COLO829 (cell line): ENCODE measurements around the gene STK11IP.

Experiments
- DNase-seq: peaks from one replicate; pipeline ENCODE4 v3.0.0; 2012; ENCODE audit warnings: low spot score

The STK11IP gene, protein sequence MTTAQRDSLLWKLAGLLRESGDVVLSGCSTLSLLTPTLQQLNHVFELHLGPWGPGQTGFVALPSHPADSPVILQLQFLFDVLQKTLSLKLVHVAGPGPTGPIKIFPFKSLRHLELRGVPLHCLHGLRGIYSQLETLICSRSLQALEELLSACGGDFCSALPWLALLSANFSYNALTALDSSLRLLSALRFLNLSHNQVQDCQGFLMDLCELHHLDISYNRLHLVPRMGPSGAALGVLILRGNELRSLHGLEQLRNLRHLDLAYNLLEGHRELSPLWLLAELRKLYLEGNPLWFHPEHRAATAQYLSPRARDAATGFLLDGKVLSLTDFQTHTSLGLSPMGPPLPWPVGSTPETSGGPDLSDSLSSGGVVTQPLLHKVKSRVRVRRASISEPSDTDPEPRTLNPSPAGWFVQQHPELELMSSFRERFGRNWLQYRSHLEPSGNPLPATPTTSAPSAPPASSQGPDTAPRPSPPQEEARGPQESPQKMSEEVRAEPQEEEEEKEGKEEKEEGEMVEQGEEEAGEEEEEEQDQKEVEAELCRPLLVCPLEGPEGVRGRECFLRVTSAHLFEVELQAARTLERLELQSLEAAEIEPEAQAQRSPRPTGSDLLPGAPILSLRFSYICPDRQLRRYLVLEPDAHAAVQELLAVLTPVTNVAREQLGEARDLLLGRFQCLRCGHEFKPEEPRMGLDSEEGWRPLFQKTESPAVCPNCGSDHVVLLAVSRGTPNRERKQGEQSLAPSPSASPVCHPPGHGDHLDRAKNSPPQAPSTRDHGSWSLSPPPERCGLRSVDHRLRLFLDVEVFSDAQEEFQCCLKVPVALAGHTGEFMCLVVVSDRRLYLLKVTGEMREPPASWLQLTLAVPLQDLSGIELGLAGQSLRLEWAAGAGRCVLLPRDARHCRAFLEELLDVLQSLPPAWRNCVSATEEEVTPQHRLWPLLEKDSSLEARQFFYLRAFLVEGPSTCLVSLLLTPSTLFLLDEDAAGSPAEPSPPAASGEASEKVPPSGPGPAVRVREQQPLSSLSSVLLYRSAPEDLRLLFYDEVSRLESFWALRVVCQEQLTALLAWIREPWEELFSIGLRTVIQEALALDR

DNA sequence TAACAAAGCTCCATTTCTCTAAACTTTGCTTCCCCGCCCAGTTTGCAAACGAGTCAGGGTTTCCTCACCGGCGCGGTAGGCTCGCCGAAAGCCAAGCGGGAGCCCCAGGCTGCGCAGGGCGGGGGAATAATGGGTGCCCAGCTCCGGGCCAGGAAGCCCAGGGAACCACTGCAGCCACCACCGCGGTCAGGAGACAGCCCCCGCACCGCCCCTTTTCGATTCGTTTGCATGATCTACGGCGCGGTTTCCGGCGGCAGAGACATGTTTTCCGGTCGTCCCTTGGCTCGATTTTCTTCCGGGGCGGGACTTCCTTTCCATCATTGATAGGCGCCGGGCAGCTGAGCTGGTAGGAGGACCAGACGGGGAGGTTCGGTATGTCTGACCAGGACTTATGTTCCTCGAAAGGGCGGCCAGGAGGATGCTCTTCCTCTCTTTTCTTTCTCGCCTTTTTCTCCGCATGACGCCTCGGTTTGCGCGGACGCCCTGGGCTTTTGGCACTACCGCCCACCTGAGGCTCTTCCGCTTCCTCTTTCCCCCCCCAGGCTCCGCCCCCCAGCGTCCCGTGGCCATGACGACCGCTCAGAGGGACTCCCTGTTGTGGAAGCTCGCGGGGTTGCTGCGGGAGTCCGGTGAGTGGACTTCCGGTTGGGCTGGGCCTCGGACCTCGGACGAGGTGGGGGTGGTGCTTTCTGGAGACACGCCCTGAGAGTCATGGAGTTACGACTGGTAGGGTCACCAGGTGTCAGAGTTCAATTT is at the start of gene STK11IP:
Gene STK11IP (plus strand): TSS at position 306 of the 756 bp plus-strand sequence. CDS start 263 bp downstream, at position 569.
- DNase-seq = peak; percentile 100

DNA sequence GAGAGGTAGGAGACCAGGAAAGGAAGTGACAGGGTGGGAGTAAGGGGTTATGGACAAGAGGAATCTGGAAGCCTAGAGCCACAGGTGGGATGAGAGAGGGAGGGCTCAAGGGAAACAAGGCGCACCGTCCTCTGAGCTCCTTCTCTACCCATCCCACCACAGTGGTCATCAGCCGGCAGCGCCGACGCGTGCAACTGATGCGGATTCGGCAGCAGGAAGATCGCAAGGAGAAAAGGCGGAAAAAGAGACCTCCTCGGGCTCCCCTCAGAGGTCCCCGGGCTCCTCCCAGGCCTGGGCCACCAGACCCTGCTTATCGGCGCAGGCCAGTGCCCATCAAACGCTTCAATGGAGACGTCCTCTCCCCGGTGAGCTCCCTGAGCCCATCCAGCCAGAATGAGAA is 48.7 kb upstream of the STK11IP start:
- DNase-seq = no peak

DNA sequence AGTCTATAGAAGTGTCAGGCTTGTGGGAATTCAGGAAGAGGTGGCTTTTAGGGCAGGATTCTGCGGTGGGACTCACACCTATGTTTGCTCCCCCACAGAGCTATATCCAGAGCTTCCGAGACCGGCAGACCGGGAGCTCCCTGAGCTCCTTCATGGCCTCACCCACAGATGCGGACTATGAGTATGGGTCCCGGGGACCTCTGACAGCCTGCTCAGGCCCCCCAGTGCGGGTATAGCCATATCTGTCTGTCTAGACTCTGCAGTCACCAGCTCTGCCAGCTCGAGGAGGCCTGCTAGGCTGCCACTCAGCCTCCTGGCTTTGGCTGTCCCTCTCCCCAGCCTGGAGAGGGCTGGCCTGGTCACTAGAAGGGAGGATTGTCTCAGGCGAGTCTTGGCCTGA is 48.0 kb upstream of the STK11IP start:
- no peak for DNase-seq

DNA sequence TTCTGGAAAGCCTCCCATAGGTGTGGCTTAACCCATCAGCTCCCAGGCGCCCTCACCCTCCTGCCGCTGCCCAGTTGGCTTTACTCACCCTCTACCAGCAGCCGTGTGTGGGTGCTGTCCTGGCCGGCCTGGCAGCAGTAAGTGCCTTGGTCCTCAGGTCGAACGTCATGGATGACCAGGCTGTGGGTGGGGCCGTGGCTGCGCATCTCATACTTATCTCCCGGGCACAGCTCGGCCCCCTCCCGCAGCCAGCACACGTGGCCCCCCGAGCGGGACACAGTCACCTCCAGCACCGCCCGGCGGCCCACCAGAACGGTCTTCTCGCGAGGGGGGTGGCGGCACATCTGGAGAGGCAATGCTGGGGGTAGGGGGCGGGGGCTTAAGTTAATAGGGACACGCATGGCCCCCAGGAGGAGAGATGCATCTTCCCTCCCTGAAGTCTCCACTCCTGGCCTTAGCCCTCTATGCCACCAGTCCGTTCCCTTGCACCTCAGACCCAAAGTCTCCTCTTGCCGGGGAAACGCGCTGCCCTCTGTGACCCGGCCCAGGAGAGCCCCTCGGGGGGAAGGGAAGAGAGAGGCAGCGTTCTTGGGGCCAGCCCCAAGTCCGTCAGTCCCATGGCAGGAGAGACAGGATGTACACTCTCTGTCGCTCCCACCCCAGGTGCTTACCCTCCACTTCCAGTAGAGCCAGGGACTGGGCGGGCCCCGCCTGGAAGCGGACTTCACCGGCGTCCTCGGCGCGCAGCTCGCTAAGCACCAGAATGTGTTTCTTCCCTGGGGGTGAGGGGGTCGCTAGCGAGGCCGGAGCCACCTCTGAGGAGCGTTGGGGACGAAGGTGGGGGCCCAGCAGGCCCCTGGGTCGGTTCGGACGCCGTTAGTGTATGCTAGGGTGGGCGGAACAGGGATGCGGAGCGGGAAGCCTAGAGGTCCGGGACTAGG is 45.9 kb upstream of the STK11IP start:
- no peak for DNase-seq

DNA sequence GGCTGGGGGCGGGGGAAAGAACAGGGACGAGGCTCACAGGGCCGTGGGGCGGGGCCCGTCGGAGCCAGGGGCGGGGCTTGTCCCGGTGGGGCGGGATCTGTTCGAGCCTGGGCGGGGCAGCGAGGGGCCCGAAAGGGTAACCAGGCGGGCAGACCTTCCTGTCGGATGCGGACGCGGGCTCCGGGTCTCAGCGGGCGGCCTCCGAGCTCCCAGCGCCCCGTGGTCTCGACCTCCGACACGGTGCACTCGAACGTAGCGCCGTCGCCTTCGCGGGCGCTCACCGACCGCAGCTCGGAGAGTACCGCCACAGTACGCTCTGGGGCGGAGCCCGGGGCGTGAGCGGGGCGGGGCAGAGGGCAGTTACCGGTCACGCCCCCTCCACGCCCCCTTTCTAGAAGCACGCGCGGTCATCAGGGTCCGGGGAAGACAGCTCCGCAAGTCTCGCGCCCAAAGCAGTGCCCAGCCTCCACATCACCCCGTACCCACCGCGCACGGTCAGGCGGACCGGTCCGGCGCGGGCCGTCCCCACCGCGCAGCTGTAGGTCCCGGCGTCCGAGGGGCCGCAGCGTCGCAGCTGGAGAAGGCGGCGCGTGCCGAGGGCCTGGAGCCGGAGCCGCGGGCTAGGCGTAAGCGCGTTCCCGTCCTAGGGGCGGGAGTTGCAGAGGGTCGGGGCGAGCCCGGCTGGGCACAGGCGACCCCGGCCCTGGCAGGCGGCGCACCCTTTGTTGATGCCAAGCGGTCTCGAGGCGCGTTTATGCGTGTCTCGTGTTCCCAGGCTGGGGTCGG is 45.1 kb upstream of the STK11IP start:
- DNase-seq = peak; percentile 85

DNA sequence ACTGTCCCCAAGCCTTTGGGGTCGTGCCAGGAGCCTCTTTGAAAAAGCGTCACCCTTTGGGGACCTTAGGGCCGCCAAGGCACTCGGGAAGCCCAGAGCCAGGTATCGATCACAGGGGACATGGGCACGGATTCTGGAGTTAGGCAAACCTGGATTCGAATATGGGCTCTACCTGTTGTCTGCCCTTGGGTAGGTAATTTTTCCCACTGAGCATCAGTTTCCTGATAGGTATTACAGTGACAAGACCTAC is 44.6 kb upstream of the STK11IP start:
- no peak for DNase-seq

DNA sequence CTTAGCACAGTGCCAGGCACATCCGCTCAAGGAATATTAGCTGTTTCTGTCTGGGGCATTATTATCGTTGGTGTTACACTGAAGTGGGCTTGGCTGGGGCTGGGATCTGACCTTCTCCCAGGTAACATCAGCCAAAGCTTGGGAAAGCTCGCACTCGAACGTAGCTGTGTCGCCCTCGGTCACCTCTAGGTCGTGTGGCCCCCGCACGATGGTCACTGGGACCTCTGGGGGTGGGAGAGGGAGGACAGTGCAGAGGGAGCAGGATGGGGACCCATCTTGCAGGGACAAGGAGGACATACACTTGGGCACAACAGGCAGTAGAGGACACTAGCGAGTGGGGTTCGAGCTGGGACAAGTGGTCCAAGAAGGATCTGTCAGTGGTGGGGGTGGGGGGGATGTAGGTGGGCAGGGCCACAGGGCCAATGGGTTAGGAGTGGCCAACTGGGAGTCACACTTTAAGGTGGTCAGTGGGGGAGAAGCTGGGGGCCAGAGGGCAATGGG is 44.1 kb upstream of the STK11IP start:
- no peak for DNase-seq

DNA sequence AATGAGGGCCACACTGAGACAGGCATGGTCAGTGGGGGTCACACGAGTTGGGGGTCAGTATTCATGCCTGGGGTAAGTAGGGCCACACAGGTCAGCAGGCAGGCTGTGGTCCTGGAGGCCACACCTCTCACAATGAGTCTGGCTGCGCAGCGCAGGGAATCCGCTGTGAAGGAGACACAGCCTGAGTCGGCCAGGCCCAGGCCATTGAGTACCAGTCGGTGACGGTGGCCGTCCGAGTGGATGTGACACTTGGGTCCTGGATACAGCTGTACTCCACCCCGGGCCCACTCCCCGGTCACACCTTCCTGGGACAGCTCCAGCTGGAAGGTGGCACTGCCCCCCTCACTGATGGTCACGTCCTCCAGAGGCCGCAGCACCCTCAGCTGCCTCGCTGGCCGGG is 43.3 kb upstream of the STK11IP start:
- DNase-seq = no peak

DNA sequence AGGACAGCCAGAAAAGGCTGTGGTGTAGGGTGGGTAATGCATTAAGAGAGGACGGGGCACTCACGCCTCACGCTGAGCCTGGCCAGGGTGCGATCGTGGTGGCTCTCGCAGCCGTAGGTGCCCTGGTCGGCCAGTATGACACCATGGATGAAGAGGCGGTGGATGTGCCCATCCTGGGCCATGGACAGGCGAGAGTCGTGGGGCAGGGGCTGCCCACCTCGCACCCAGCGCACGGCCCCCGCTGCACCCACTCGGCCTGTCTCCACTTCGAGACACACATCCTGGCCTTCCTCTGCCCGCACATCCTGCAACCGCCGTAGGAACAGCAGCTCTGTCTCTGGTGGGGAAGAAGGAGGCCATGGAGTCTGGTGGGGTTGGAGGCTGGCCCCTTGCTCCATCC is 41.7 kb upstream of the STK11IP start:
- no peak for DNase-seq

DNA sequence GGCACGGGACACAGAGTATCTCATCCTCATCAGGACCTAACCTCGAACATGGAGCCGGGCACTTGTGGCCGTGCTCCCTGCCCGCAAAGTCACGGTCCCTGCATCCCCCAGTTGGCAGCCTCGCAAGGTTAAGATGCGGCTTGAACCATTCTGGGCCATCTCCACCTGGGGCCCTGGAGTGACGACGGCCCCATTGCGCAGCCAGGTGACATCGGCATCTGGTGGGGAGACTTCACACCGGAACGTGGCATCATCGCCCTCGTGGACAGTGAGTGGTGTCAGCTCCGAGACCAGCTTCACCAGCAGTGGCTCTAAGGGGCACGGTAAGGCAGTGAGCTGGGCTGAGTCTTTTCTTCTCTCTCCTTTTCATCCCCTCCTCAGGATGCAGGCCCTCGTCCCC is 41.2 kb upstream of the STK11IP start:
- no peak for DNase-seq

DNA sequence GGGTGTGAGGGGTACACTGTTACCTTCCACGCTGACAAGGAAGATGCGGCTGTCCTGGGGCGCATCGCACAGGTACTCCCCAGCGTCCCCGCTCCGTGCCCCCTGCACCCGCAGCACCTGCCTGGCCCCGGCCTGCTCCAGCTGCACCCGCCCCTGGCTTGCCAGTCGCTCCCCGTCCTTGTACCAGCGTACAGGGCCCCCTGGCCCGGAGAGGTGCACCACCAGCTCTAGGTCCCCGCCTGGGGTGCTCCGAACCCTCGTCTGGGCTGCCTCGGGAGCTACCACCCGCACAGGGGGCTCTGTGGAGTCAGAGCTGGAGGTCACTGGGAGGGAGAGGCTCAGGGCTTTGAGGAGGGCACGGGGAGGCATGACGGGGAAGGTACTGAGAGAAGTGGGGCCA is 40.3 kb upstream of the STK11IP start:
- no peak for DNase-seq

DNA sequence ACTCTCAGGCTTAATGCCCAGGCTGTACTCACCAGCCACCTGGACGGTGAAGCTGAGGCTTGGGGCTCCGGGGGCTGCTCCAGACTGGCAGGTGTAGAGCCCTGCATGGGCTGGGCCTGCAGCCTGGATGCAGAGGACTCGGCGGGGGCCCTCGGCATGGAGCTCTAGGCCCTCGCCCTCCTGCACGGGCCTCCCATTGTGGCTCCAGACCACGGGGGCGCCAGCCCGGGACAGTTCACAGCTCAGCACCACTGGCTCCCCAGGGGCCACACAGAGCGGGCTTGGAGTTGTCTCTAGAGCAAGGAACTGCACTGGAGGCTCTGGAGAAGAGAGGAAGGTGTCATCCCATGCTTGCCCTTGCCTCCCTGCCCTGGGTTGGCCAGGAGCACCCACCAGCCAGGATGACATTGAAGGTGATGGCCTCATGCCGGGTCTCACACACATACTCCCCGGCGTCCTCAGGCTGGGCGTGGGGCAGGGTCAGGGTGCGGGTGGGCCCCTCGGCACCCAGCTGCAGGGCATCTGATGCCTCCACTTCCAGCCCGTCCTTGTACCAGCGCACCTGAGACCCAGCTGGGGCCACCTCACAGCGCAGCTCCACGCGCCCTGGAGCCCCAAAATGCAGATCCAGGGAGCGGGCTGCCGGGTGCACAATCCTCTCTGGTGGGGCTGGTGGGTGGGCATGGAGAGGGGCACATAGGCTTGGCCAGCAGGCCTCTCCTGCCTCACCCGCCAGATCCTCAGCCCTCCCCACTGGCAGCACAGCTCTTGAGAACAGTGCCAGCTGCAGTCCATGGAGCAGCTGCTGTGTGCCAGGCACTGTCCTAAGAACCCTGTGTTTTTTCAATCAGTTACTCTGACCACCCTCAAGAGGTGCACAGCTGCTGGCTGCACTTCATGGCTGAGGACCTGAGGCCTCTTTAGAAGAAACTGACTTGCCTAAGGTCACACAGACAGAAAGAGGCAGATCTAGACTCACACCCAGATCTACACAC is 39.6 kb upstream of the STK11IP start:
- no peak for DNase-seq

DNA sequence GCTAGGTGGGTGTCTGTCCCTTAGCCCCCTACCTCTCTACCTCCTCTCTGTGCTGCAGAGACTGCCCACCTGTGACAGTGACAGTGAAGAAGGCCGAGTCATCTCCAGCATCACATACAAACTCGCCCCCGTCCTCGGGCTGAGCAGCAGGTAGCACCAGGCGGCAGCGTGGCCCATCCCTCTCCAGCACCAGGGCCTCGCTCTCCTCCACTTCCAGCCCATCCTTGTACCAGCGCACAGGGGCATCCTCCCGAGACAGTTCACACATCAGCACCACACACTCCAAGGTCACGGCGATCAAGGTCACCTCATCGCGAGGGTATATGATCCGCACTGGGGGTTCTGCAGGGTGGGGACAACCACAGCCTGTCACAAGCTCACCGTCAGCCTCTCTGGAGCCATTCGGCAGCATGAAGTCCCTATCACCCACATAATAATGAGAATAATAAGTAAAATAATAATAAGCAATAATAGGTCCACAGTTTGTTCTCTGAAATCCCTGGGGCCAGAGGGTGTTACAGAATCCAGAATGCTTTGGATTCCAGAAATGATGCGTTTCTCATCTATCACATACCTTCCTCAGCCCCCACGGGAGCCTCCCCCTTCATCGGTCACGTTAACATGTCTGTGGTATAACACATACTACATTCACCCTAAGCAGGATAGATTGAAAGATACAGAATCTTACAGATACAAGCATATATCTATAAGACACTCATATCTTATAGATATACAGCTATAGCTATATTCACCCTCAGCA is 38.3 kb upstream of the STK11IP start:
- no peak for DNase-seq

DNA sequence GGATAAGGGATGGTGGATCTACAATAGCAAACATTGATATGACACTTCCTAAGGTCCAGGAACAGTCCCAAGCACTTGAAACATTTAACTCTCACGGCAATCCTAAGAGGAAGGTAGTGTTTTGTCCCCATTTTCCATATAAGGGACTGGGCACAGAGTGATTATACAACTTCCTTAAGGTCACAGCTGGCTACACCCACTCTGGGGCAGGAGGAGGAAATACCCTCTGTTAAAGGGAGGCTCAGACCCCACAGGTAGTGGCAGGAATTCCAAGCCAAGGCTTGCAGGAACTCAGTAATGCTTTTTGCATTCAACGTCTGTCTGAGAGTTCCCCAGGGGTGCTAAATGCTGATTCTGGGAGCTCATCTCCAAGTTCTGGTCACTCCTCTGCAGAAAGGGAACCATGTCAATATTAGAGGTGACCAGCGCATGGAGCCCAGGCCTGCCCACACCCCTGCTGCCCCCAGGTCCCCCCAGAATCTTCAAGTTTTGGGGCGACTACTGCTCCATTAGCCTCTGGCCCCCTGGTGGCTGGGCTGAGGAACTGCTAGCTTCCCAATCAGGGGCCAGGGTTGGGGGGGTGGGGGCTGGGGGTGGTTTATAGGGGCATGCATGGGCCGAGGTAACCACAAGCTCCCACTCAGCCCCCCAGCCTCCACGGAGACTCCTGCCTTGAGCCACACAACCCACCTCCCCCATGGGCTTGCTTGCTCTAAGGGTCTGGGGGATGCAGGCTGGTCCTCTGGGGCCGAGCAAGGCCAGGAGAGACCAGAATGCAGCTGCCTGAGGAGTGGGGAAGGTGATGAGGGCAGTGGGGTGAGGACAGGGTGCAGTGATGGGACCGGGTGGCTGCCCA is 37.4 kb upstream of the STK11IP start:
- DNase-seq = no peak

DNA sequence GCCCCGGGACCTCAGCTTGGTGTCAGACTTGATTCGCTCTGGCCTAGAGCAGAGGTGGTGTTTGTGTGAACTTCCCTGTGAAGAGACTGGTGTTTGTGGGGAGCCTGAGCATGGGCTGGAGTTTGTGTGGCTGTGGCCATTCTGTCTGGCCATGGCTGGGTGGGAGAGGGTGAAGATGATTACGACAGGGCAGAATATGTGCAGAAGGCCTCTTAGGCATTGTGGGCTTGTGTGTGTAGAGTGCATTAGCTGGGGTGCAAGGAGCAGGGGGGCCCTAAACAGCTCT is 36.8 kb upstream of the STK11IP start:
- DNase-seq = no peak

DNA sequence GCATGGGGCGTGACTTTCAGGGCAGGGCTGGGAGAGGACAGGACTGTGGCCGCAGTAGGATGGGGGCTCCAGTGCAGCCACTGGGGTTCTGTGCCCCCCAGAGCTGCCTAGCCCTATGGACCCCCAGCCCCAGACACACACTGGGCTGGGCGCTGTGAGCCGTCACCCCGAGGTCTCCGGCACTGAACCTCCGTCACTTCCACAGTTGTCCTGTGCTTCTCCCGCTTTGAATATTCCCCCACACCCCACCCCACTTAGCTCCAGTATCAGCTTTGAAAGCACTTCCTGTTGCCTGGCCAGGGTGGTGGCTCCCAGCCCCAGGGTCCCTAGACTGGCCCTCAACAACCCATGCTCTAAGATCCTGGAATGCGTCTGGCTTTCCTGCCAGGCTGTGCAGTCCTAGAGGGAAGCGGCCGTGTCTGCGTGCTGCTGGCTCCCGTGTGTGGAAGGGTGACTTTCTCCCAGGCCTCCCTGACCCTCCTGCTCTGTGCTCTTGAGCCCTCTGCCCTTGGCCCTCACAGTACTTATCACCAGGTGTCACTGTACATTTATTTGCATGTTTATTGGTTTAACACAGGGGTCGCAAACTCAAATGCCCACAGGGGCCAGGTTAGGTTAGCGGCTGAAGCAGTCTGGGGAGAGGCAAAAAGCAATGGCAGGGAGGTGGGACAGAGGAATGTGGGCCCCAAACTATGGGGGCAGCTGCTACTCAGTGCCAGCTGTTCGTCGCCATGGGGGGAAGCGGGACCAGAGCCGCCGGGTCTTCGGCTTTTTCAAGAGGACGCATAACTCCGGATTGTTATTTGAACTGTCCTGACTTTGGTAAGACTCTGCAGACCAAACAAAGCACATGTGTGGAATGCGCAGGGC is 36.2 kb upstream of the STK11IP start:
- DNase-seq = no peak
